Jurkat, Clone E6-1 (cell line): ENCODE measurements around the gene CA11.
"Not testable (repeated sequence)": the region's sequence is repeated elsewhere in the genome, so short reads cannot be mapped to it uniquely, and the experiment has no call there.

Experiments
- DNase-seq: peaks from one replicate; pipeline ENCODE4 v3.0.0-alpha.2; 2011; ENCODE audit warnings: low read depth, low spot score
- H3K4me3 ChIP-seq: 2 replicates; pipeline ENCODE4 v1.5.1; 2011; ENCODE audit warnings: mild to moderate bottlenecking, low read length, control low read depth, moderate library complexity

Gene CA11

GRCh38 chr19:48633148-48634035, 12.6 kb downstream of the CA11 start:
- DNase-seq, result no peak
- H3K4me3 ChIP-seq, result peak overlapping the region; percentile 64

- no peak for DNase-seq
Measured at GRCh38 chr19:48632692-48633147, 13.3 kb downstream of the CA11 start.

GRCh38 chr19:48632286-48632685, 13.7 kb downstream of the CA11 start:
- H3K4me3 ChIP-seq, DNase-seq: not testable (repeated sequence)

More at GRCh38 chr19:48632692-48633147, 13.3 kb downstream of the CA11 start:
- no peak overlapping the region for H3K4me3 ChIP-seq

GRCh38 chr19:48631225-48631624, 14.8 kb downstream of the CA11 start:
- DNase-seq, result no peak
- H3K4me3 ChIP-seq, result no peak overlapping the region

- no peak overlapping the region for H3K4me3 ChIP-seq
- no peak for DNase-seq
Measured at GRCh38 chr19:48630296-48631063, 15.5 kb downstream of the CA11 start.

- no peak for DNase-seq
- no peak overlapping the region for H3K4me3 ChIP-seq
Measured at GRCh38 chr19:48629599-48630295, 16.2 kb downstream of the CA11 start.

GRCh38 chr19:48629297-48629598, 16.7 kb downstream of the CA11 start:
- no peak for DNase-seq
- no peak overlapping the region for H3K4me3 ChIP-seq

- no peak for DNase-seq
- no peak overlapping the region for H3K4me3 ChIP-seq
Measured at GRCh38 chr19:48628486-48629296, 17.3 kb downstream of the CA11 start.

- no peak overlapping the region for H3K4me3 ChIP-seq
- no peak for DNase-seq
Measured at GRCh38 chr19:48627865-48628314, 18.1 kb downstream of the CA11 start.

- no peak overlapping the region for H3K4me3 ChIP-seq
Measured at GRCh38 chr19:48627201-48627864, 18.7 kb downstream of the CA11 start.

GRCh38 chr19:48625891-48626327, 20.1 kb downstream of the CA11 start:
- DNase-seq, result no peak
- H3K4me3 ChIP-seq, result no peak overlapping the region

More at GRCh38 chr19:48627201-48627864, 18.7 kb downstream of the CA11 start:
- DNase-seq, result no peak

GRCh38 chr19:48624791-48625723, 20.9 kb downstream of the CA11 start:
- DNase-seq, result no peak
- peak overlapping the region; percentile 67 for H3K4me3 ChIP-seq

GRCh38 chr19:48624067-48624594, 21.9 kb downstream of the CA11 start:
- DNase-seq, result peak; percentile 95
- H3K4me3 ChIP-seq, result peak overlapping the region; percentile 67

- no peak for DNase-seq
- peak overlapping the region; percentile 61 for H3K4me3 ChIP-seq
Measured at GRCh38 chr19:48623556-48624066, 22.4 kb downstream of the CA11 start.

GRCh38 chr19:48619692-48620585, 26.0 kb downstream of the CA11 start:
- peak overlapping the region; percentile 100 for H3K4me3 ChIP-seq
- no peak for DNase-seq
